ENCODE data around the gene TVP23A.

DNA sequence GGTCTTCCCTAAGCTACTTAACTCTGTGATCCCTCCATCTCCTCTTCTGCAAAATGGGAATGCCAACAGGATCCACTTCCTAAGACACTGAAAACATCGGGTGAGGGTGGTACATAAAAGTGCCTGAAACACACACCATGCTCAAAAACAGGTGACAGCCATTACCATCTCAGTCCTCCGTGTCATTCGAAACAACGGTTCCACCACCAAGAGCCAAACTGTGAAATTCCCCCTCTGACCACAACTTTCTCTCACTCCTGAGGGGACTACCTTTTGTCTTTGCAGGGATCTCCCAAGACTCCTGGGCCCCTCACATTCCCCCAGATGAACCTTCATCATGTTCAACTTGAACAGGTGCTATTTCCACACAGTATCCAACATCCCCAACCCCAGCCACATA, 38.0 kb downstream of the TVP23A start:
- TF ChIP-seq, protein P1, sequence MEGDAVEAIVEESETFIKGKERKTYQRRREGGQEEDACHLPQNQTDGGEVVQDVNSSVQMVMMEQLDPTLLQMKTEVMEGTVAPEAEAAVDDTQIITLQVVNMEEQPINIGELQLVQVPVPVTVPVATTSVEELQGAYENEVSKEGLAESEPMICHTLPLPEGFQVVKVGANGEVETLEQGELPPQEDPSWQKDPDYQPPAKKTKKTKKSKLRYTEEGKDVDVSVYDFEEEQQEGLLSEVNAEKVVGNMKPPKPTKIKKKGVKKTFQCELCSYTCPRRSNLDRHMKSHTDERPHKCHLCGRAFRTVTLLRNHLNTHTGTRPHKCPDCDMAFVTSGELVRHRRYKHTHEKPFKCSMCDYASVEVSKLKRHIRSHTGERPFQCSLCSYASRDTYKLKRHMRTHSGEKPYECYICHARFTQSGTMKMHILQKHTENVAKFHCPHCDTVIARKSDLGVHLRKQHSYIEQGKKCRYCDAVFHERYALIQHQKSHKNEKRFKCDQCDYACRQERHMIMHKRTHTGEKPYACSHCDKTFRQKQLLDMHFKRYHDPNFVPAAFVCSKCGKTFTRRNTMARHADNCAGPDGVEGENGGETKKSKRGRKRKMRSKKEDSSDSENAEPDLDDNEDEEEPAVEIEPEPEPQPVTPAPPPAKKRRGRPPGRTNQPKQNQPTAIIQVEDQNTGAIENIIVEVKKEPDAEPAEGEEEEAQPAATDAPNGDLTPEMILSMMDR (IDR thresholded peaks at IDR 0.05) = no peak
- TF ChIP-seq POLR2A (IDR thresholded peaks at IDR 0.05) = no peak
- TF ChIP-seq EP300 (IDR thresholded peaks at IDR 0.05) = no peak

Measured in stomach (tissue), 4 donors.